Activated T-cell treated with anti-CD3 and anti-CD28 coated beads, Interleukin-2, amount 50 U/mL, for 48 hours (primary cell): Measurements from ENCODE around the gene PTRHD1.
A peak's percentile ranks its signal among the peaks of the same experiment; 100 is the strongest.
"Not testable (repeated sequence)": the region's sequence is repeated elsewhere in the genome, so short reads cannot be mapped to it uniquely, and the experiment has no call there.

Experiments used
- DNase-seq, 2 experiments: peaks; one replicate each; pipeline ENCODE4 v3.0.0-alpha.2; 2020

The PTRHD1 gene

GRCh38 chr2:24809316-24810007 lies 16.3 kb upstream of the PTRHD1 start:
- no peak for DNase-seq

- DNase-seq, result no peak
Observed at GRCh38 chr2:24806661-24807036, 13.5 kb upstream of the PTRHD1 start.

- DNase-seq, result not testable (repeated sequence)
Observed at GRCh38 chr2:24805811-24806660, 12.8 kb upstream of the PTRHD1 start.

GRCh38 chr2:24800487-24800886 lies 7.3 kb upstream of the PTRHD1 start:
- not testable (repeated sequence) for DNase-seq

- no peak for DNase-seq
Observed at GRCh38 chr2:24797644-24798043, 4.5 kb upstream of the PTRHD1 start.

- peak in 1 of 2 experiments; percentile 41 for DNase-seq
Observed at GRCh38 chr2:24793761-24794435, 707 bp upstream of the PTRHD1 start.

GRCh38 chr2:24792542-24792873 lies 683 bp downstream of the PTRHD1 start:
- no peak for DNase-seq

- DNase-seq, result no peak
Observed at GRCh38 chr2:24791452-24791851, 1.7 kb downstream of the PTRHD1 start.

- DNase-seq, result no peak
Observed at GRCh38 chr2:24788816-24789215, 4.4 kb downstream of the PTRHD1 start.

GRCh38 chr2:24787532-24787931 lies 5.7 kb downstream of the PTRHD1 start:
- no peak for DNase-seq

GRCh38 chr2:24785671-24786321 lies 7.4 kb downstream of the PTRHD1 start:
- DNase-seq, result no peak

GRCh38 chr2:24783641-24784040 lies 9.6 kb downstream of the PTRHD1 start:
- DNase-seq, result no peak

- no peak for DNase-seq
Observed at GRCh38 chr2:24779116-24779515, 14.1 kb downstream of the PTRHD1 start.

- DNase-seq, result no peak
Observed at GRCh38 chr2:24774373-24774772, 18.8 kb downstream of the PTRHD1 start.

- no peak for DNase-seq
Observed at GRCh38 chr2:24771764-24772586, 21.2 kb downstream of the PTRHD1 start.

- no peak for DNase-seq
Observed at GRCh38 chr2:24771061-24771460, 22.1 kb downstream of the PTRHD1 start.

- no peak for DNase-seq
Observed at GRCh38 chr2:24768601-24769000, 24.6 kb downstream of the PTRHD1 start.

- no peak for DNase-seq
Observed at GRCh38 chr2:24768013-24768412, 25.2 kb downstream of the PTRHD1 start.

- no peak for DNase-seq
Observed at GRCh38 chr2:24766609-24767008, 26.6 kb downstream of the PTRHD1 start.

GRCh38 chr2:24763843-24764242 lies 29.3 kb downstream of the PTRHD1 start:
- no peak for DNase-seq

- DNase-seq, result no peak
Observed at GRCh38 chr2:24762518-24762917, 30.7 kb downstream of the PTRHD1 start.

GRCh38 chr2:24761866-24762265 lies 31.3 kb downstream of the PTRHD1 start:
- DNase-seq, result no peak
